Thyroid gland (tissue), 4 donors: Measurements from ENCODE around the gene CIITA. TPM values are rescaled to one million over a fixed set of nuclear protein-coding genes. Genes with fewer than 3 reads are reported as not detected.

Source experiments
- DNase-seq, 2 donors: peaks; one replicate each; pipeline ENCODE4 v3.0.0-alpha.2; 2019
- H3K27ac ChIP-seq, 3 donors: fragments of 200-600 bp; sonication (generic); 1 replicate in 2 of 3; 2 replicates in 1 of 3; pipeline ENCODE4 v1.5.1; 2016 to 2019; ENCODE audit warnings: mild to moderate bottlenecking in 1 of 3, moderate library complexity in 1 of 3
- H3K27me3 ChIP-seq: fragments of 200-600 bp; sonication (generic); one replicate; pipeline ENCODE4 v1.5.1; 2019
- H3K36me3 ChIP-seq, 2 donors: fragments of 200-600 bp; sonication (generic); one replicate each; pipeline ENCODE4 v1.5.1; 2016 to 2019
- H3K4me1 ChIP-seq, 2 donors: fragments of 200-600 bp; sonication (generic); one replicate each; pipeline ENCODE4 v1.5.1; 2017 to 2019
- H3K4me3 ChIP-seq, 3 donors: fragments of 200-600 bp; sonication (generic); replicated peaks in 1 of 3; 1 replicate in 2 of 3; 2 replicates in 1 of 3; pipeline ENCODE4 v1.5.1; 2016; ENCODE audit warnings: mild to moderate bottlenecking in 1 of 3
- H3K9me3 ChIP-seq: fragments of 200-600 bp; sonication (generic); one replicate; pipeline ENCODE4 v1.5.1; 2017
- CTCF ChIP-seq, 6 experiments: fragments of 200-600 bp in 3 of 6; fragments of 450-650 bp in 3 of 6; sonication (generic) in 3 of 6; IDR thresholded peaks; one replicate each; pipeline ENCODE4 v1.5.1; 2016 to 2019; ENCODE audit warnings: antibody characterized with exemption in 6 of 6, mild to moderate bottlenecking in 2 of 6, inconsistent platforms in 1 of 6, moderate library complexity in 1 of 6
- POLR2A ChIP-seq, 2 donors: fragments of 450-650 bp; IDR thresholded peaks; one replicate each; pipeline ENCODE4 v1.6.1; 2017; ENCODE audit warnings: antibody characterized with exemption in 2 of 2, mild to moderate bottlenecking in 2 of 2, moderate library complexity in 1 of 2
- WGBS, 2 donors: methylation state at CpG; one replicate each; pipeline ENCODE4 v1.1.5; 2017; 5-methylcytosine and 5-hydroxymethylcytosine counted together
- intact Hi-C: fragments of 100-400 bp; cut with DNase I; formaldehyde crosslinking; loops from one replicate; pipeline ENCODE4 v1.15.1; 2023
- total RNA-seq, 4 donors: library from RNA; depleted of rRNA; stranded (reverse); fragments of >200 nt; gene quantifications; one replicate each; pipeline ENCODE4 v1.2.3, GENCODE V29; 2016

The CIITA gene
- total RNA-seq, 4 donors from 2014 or later: 1.8 to 14.3 (median 10.0) TPM

- DNase-seq: no peak
- Histone ChIP-seq H3K4me1 (peaks cover 0 to 6% of the 10 kb centered on the region in 2 donors), H3K9me3 (no peaks in the 10 kb centered on the region), H3K27ac (no peak overlapping the region), H3K4me3 (no peak overlapping the region), H3K27me3 (no peaks in the 10 kb centered on the region), H3K36me3 (no peaks in the 10 kb centered on the region)
- intact Hi-C loops: no loop called here
- WGBS, 2 donors: 56 to 61% methylated on average over 2 of the region's 2 CpGs
- no peak for TF ChIP-seq CTCF (IDR thresholded peaks at IDR 0.05)
- TF ChIP-seq POLR2A (IDR thresholded peaks at IDR 0.05): no peak
Observed at GRCh38 chr16:10847176-10847575, 29.8 kb upstream of the CIITA start.

GRCh38 chr16:10849736-10850477 lies 27.1 kb upstream of the CIITA start:
- TF ChIP-seq CTCF (IDR thresholded peaks at IDR 0.05): no peak
- no peak for TF ChIP-seq POLR2A (IDR thresholded peaks at IDR 0.05)
- DNase-seq: no peak
- Histone ChIP-seq H3K4me3 (no peak overlapping the region), H3K9me3 (no peaks in the 10 kb centered on the region), H3K4me1 (peaks cover 0 to 9% of the 10 kb centered on the region in 2 donors), H3K27me3 (no peaks in the 10 kb centered on the region), H3K27ac (no peak overlapping the region), H3K36me3 (no peaks in the 10 kb centered on the region)
- intact Hi-C loops: no loop called here
- 72 to 83% methylated on average over 7 of the region's 7 CpGs for WGBS, 2 donors

GRCh38 chr16:10850478-10850850 lies 26.5 kb upstream of the CIITA start:
- H3K4me1 ChIP-seq: peaks cover 0 to 9% of the 10 kb centered on the region in 2 donors
- H3K9me3 ChIP-seq: no peaks in the 10 kb centered on the region
- intact Hi-C loops: no loop called here
- no peaks in the 10 kb centered on the region for H3K27me3 ChIP-seq
- no peak for TF ChIP-seq POLR2A (IDR thresholded peaks at IDR 0.05)
- no peak for TF ChIP-seq CTCF (IDR thresholded peaks at IDR 0.05)
- no peaks in the 10 kb centered on the region for H3K36me3 ChIP-seq
- H3K27ac ChIP-seq: no peak overlapping the region
- no peak overlapping the region for H3K4me3 ChIP-seq
- DNase-seq: no peak
- WGBS, 2 donors: 86 to 93% methylated on average over 4 of the region's 4 CpGs

- intact Hi-C loops: no loop called here
- peaks cover 0 to 9% of the 10 kb centered on the region in 2 donors for H3K4me1 ChIP-seq
- no peak overlapping the region for H3K4me3 ChIP-seq
- H3K9me3 ChIP-seq: no peaks in the 10 kb centered on the region
- no peak for DNase-seq
- H3K36me3 ChIP-seq: no peaks in the 10 kb centered on the region
- H3K27ac ChIP-seq: no peak overlapping the region
- H3K27me3 ChIP-seq: no peaks in the 10 kb centered on the region
- TF ChIP-seq CTCF (IDR thresholded peaks at IDR 0.05) (no peak), POLR2A (IDR thresholded peaks at IDR 0.05) (no peak)
- 91 to 100% methylated on average over 3 of the region's 3 CpGs for WGBS, 2 donors
Observed at GRCh38 chr16:10851512-10851911, 25.5 kb upstream of the CIITA start.

- DNase-seq: no peak
- 56 to 78% methylated on average over 4 of the region's 4 CpGs for WGBS, 2 donors
- intact Hi-C loops: no loop called here
Observed at GRCh38 chr16:10852286-10852685, 24.7 kb upstream of the CIITA start.

More at GRCh38 chr16:10852286-10852685, 24.7 kb upstream of the CIITA start:
- peaks cover 0 to 9% of the 10 kb centered on the region in 2 donors for H3K4me1 ChIP-seq
- no peak overlapping the region for H3K4me3 ChIP-seq
- H3K36me3 ChIP-seq: no peaks in the 10 kb centered on the region
- no peak for TF ChIP-seq POLR2A (IDR thresholded peaks at IDR 0.05)
- TF ChIP-seq CTCF (IDR thresholded peaks at IDR 0.05): no peak
- no peaks in the 10 kb centered on the region for H3K9me3 ChIP-seq
- H3K27me3 ChIP-seq: no peaks in the 10 kb centered on the region
- H3K27ac ChIP-seq: no peak overlapping the region
